ENCODE data around the gene PEMT. TPM values are rescaled to one million over a fixed set of nuclear protein-coding genes. Genes with fewer than 3 reads are reported as not detected.

Gene PEMT
- total RNA-seq, 2 experiments from 2014 or later: 13.1 to 13.9 TPM

GRCh38 chr17:17561408-17562145, 29.9 kb downstream of the PEMT start:
- DNase-seq: no peak
- POLR2A ChIA-PET: no interaction called here
- H3K27me3 Mint-ChIP-seq: no peaks in the 10 kb centered on the region
- no peak overlapping the region for H3K4me3 Mint-ChIP-seq
- no peak overlapping the region for H3K27ac Mint-ChIP-seq
- H3K4me1 Mint-ChIP-seq: no peaks in the 10 kb centered on the region
- H3K36me3 Mint-ChIP-seq: no peaks in the 10 kb centered on the region
- H3K9me3 Mint-ChIP-seq: no peaks in the 10 kb centered on the region
- no peak for ATAC-seq (ENCODE audit: low read depth)

GRCh38 chr17:17560975-17561374, 30.5 kb downstream of the PEMT start:
- no peaks in the 10 kb centered on the region for H3K36me3 Mint-ChIP-seq
- POLR2A ChIA-PET: no interaction called here
- no peaks in the 10 kb centered on the region for H3K9me3 Mint-ChIP-seq
- no peaks in the 10 kb centered on the region for H3K4me1 Mint-ChIP-seq
- H3K4me3 Mint-ChIP-seq: no peak overlapping the region
- H3K27me3 Mint-ChIP-seq: no peaks in the 10 kb centered on the region
- ATAC-seq (ENCODE audit: low read depth) (no peak), DNase-seq (no peak)
- no peak overlapping the region for H3K27ac Mint-ChIP-seq

GRCh38 chr17:17560167-17560566, 31.3 kb downstream of the PEMT start:
- no peak overlapping the region for H3K4me3 Mint-ChIP-seq
- no peaks in the 10 kb centered on the region for H3K4me1 Mint-ChIP-seq
- ATAC-seq (ENCODE audit: low read depth) (no peak), DNase-seq (no peak)
- no peak overlapping the region for H3K27ac Mint-ChIP-seq
- no peaks in the 10 kb centered on the region for H3K36me3 Mint-ChIP-seq
- H3K9me3 Mint-ChIP-seq: no peaks in the 10 kb centered on the region
- POLR2A ChIA-PET: no interaction called here
- H3K27me3 Mint-ChIP-seq: no peaks in the 10 kb centered on the region

- no peaks in the 10 kb centered on the region for H3K36me3 Mint-ChIP-seq
- POLR2A ChIA-PET: no interaction called here
- ATAC-seq (ENCODE audit: low read depth) (no peak), DNase-seq (no peak)
- H3K27me3 Mint-ChIP-seq: no peaks in the 10 kb centered on the region
- H3K4me1 Mint-ChIP-seq: no peaks in the 10 kb centered on the region
- H3K4me3 Mint-ChIP-seq: no peak overlapping the region
- H3K27ac Mint-ChIP-seq: no peak overlapping the region
- no peaks in the 10 kb centered on the region for H3K9me3 Mint-ChIP-seq
These were observed 32.3 kb downstream of the PEMT start for GRCh38 chr17:17559164-17559563.

GRCh38 chr17:17558431-17558830, 33.1 kb downstream of the PEMT start:
- Mint-ChIP-seq H3K9me3 (no peaks in the 10 kb centered on the region), H3K4me3 (no peak overlapping the region), H3K4me1 (no peaks in the 10 kb centered on the region), H3K36me3 (no peaks in the 10 kb centered on the region), H3K27me3 (no peaks in the 10 kb centered on the region), H3K27ac (no peak overlapping the region)
- ATAC-seq (ENCODE audit: low read depth) (no peak), DNase-seq (no peak)
- POLR2A ChIA-PET: no interaction called here

DNA sequence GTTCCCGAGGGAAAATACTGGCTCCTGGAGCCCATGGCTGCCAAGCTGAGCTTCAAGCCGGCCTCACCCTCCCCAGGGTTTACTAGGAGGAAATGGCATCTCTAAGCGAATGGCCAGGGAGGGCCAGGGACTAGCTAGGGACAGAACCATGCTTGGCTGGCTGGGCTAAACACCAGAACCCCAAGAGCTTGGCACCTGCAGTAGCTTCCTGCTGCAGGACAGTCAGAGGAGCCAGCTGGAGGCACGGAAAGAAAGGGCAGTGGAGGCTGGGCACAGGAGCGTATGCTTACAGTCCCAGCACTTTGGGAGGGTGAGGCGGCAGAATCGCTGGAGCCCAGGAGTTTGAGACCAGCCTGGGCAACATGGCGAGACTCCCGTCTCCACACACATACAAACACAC, 33.7 kb downstream of the PEMT start:
- Mint-ChIP-seq H3K4me1 (no peaks in the 10 kb centered on the region), H3K9me3 (no peaks in the 10 kb centered on the region), H3K4me3 (no peak overlapping the region), H3K27ac (no peak overlapping the region), H3K27me3 (no peaks in the 10 kb centered on the region), H3K36me3 (no peaks in the 10 kb centered on the region)
- DNase-seq (no peak), ATAC-seq (ENCODE audit: low read depth) (no peak)
- POLR2A ChIA-PET: no interaction called here

- Mint-ChIP-seq H3K36me3 (no peaks in the 10 kb centered on the region), H3K4me1 (no peaks in the 10 kb centered on the region), H3K27me3 (no peaks in the 10 kb centered on the region), H3K27ac (no peak overlapping the region), H3K4me3 (no peak overlapping the region), H3K9me3 (no peaks in the 10 kb centered on the region)
- DNase-seq (no peak), ATAC-seq (ENCODE audit: low read depth) (no peak)
- POLR2A ChIA-PET: interaction anchor here (0.7 kb wide), 1 partner anchor 273 kb away, joined by 3 read pairs; no protein-coding TSS in a partner anchor
These were observed 34.8 kb downstream of the PEMT start for GRCh38 chr17:17556671-17557070.

DNA sequence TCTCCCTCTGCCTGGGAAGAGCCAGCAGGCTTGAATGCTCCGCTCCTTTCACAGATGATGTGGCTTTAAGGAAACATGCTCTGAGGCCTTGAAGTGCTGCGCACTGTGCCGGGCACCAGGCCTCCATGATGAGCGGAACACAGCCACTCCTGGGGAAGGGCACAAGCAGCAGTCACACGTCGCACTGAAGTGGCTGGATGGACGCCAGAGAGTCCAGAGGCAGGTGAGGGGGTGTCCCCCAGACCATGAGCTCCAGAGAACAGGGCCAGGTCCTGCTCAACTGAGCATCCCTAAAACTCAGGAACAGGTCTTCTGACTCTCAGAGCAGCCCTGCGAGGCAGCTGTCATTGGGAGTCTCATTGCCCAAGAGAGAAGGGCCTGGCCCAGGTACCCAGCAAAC, 35.6 kb downstream of the PEMT start:
- POLR2A ChIA-PET: interaction anchor here (0.7 kb wide), 1 partner anchor 272 kb away, joined by 3 read pairs; no protein-coding TSS in a partner anchor
- no peak for DNase-seq
- Mint-ChIP-seq H3K9me3 (no peaks in the 10 kb centered on the region), H3K27ac (no peak overlapping the region), H3K4me1 (no peaks in the 10 kb centered on the region), H3K27me3 (no peaks in the 10 kb centered on the region), H3K36me3 (no peaks in the 10 kb centered on the region), H3K4me3 (no peak overlapping the region)
- no peak for ATAC-seq (ENCODE audit: low read depth)

GRCh38 chr17:17555151-17555550, 36.4 kb downstream of the PEMT start:
- Mint-ChIP-seq H3K4me3 (no peak overlapping the region), H3K9me3 (no peaks in the 10 kb centered on the region), H3K27ac (no peak overlapping the region), H3K4me1 (no peaks in the 10 kb centered on the region), H3K27me3 (no peaks in the 10 kb centered on the region), H3K36me3 (no peaks in the 10 kb centered on the region)
- DNase-seq (no peak), ATAC-seq (ENCODE audit: low read depth) (no peak)
- POLR2A ChIA-PET: no interaction called here

DNA sequence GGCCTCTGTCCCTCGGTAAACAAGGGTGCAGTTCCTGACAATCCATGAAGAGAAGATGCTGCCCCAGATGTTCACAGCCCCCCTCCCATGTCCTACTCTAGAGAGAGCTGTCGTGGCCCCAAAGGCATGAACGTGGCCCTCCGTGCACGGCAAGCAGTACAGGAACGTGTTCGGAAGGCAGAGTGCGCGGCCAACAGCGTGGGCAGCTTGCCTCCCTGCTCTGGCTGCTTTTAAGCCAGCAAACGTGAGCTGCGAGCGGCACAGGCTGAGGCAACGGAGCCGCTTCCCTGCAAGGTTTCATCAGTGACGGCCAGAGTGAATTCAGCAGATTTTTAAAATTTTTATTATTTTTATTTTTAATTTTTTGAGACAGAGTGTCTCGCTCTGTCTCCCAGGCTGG, 37.2 kb downstream of the PEMT start:
- Mint-ChIP-seq H3K4me1 (no peaks in the 10 kb centered on the region), H3K27me3 (no peaks in the 10 kb centered on the region), H3K27ac (no peak overlapping the region), H3K9me3 (no peaks in the 10 kb centered on the region), H3K4me3 (no peak overlapping the region), H3K36me3 (no peaks in the 10 kb centered on the region)
- ATAC-seq (ENCODE audit: low read depth): no peak
- POLR2A ChIA-PET: no interaction called here
- DNase-seq: no peak

DNA sequence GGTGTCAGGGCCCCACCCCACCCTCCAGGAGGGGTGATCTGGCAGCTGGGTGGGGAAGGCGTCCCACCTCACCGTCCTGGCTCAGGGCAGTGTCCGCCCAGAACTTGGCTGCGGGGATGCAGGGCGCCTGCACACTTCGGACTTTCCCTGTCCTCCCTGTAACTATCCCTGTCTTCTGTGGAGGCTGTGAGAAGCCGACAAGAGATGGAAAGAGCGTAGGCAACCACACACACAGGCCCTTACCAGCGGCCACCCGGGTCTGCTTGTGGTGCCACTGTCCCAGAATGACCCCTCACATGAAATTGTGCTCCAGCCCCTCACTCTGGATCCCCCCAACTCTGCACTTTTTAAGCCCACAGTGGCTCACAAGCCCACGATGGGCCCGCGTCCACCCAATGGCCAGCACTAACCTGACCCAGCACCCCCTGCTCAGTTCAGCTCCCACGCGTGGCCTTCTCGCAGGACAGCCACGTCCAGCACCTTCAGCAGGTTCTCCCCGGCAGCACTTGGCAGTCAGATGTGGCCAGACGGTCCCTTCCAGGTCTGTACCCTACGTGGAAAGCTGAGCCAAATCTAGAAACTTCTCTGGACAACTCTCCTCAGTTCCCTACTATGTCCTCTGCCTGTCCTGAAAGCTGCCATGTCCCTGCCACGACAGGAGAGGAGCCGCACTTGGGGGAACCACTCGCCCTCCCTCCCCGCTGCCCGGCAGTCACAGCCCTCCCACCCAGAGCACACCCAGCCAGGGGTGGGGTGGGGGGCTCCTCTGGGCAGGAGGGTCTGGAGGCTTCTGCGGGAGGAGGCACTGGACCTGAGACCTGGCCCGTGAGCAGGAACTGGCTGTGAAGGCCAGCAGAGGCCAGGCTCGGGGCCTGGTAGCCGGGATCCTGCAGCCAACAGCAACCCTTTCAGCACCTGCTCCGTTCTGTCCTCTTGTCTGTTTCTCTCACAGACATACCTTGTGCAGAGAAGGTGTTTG, 38.0 kb downstream of the PEMT start:
- Mint-ChIP-seq H3K4me3 (no peak overlapping the region), H3K36me3 (no peaks in the 10 kb centered on the region), H3K9me3 (no peaks in the 10 kb centered on the region), H3K4me1 (no peaks in the 10 kb centered on the region), H3K27me3 (no peaks in the 10 kb centered on the region), H3K27ac (no peak overlapping the region)
- no peak for ATAC-seq (ENCODE audit: low read depth)
- no peak for DNase-seq
- POLR2A ChIA-PET: no interaction called here

DNA sequence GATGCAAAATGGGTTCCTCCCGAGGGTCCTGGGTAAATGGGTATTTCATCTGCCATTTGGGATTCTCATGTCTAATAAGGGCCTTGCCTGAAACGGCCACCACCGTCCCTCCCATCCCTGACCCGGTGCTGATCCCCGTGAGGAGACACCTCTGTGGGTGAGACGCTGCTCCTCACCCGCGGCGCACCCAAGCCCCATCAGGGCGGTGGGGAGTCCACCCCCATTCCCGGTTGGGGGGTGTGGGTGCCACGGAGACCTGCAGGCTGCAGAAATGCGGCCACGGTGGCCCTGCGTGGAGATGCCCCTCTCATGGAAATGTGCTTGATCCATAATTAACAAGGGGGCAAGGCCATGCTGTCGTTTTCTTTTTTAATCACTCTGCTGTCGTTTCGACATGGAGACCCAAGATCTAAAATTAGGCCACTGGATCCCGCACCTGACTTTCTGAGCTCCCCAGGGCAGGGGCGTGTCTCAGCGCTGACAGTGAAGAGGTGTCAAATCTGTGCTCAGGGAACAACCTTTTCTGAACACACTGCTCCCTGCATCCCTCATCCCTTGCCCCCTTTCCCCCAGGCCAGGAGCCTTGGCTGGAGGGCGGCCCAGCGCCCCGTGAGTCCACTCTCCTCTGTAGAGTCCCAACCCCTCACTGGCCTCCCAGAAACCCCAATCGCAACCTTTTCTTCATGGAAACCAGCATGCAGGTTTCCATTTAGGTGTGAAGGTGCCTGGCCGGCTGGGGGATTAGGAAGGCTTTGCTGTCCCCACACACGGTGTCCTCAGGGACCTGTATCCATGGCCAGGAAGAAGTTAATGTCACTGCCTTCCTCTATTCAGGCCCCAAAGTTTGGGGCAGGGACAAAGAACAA, 38.9 kb downstream of the PEMT start:
- no peak for ATAC-seq (ENCODE audit: low read depth)
- Mint-ChIP-seq H3K4me1 (no peaks in the 10 kb centered on the region), H3K27ac (no peak overlapping the region), H3K36me3 (no peaks in the 10 kb centered on the region), H3K9me3 (no peaks in the 10 kb centered on the region), H3K4me3 (no peak overlapping the region), H3K27me3 (no peaks in the 10 kb centered on the region)
- POLR2A ChIA-PET: no interaction called here
- DNase-seq: no peak

DNA sequence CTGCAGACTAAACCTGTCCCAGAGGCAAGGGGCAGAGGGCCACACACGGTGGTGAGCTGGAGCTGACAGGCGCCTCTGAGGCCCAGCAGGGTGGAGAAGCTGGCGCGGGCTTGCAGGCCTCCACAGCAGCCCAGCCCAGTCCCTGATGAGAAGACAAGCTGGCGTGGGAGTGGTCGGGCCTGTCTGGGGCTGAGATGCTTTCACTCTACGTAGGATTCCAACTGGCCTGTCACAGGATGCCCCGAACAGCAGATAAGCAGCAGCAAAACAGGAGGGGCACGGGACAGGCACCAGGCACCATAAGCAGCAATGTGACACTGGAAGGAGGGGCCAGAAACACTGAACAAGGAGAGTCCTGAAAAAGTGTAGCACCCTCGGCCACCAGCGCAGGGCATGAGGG, 40.1 kb downstream of the PEMT start:
- Mint-ChIP-seq H3K36me3 (no peaks in the 10 kb centered on the region), H3K9me3 (no peaks in the 10 kb centered on the region), H3K4me3 (no peak overlapping the region), H3K4me1 (no peaks in the 10 kb centered on the region), H3K27ac (no peak overlapping the region), H3K27me3 (no peaks in the 10 kb centered on the region)
- no peak for ATAC-seq (ENCODE audit: low read depth)
- DNase-seq: no peak
- POLR2A ChIA-PET: no interaction called here
